Endothelial cell (in vitro differentiated cells): Measurements from ENCODE around the gene TNIK. TPM values are rescaled to one million over a fixed set of nuclear protein-coding genes. Genes with fewer than 3 reads are reported as not detected.

Experiments
- DNase-seq: peaks from one replicate; pipeline ENCODE4 v3.0.0; 2021; ENCODE audit warnings: low spot score
- H3K27ac Mint-ChIP-seq: one replicate; pipeline ENCODE4 v1.8.0; 2021; ENCODE audit warnings: mixed read lengths, inconsistent platforms; ENCODE audit not compliant: unreplicated experiment
- H3K27me3 Mint-ChIP-seq: one replicate; pipeline ENCODE4 v1.8.0; 2021; ENCODE audit warnings: mild to moderate bottlenecking, moderate library complexity, mixed read lengths, inconsistent platforms; ENCODE audit not compliant: unreplicated experiment
- H3K36me3 Mint-ChIP-seq: one replicate; pipeline ENCODE4 v1.8.0; 2021; ENCODE audit warnings: mild to moderate bottlenecking, low read depth, mixed read lengths, inconsistent platforms; ENCODE audit not compliant: unreplicated experiment
- H3K4me1 Mint-ChIP-seq: one replicate; pipeline ENCODE4 v1.8.0; 2021; ENCODE audit warnings: mild to moderate bottlenecking, mixed read lengths, inconsistent platforms; ENCODE audit not compliant: unreplicated experiment
- H3K4me3 Mint-ChIP-seq: one replicate; pipeline ENCODE4 v1.8.0; 2021; ENCODE audit warnings: mild to moderate bottlenecking, mixed read lengths, inconsistent platforms; ENCODE audit not compliant: unreplicated experiment
- H3K9me3 Mint-ChIP-seq: one replicate; pipeline ENCODE4 v1.8.0; 2021; ENCODE audit warnings: mixed read lengths, inconsistent platforms; ENCODE audit not compliant: unreplicated experiment
- total RNA-seq: library from RNA; stranded (reverse); fragmentation: NEBNext Ultra II Directional; extraction: Animal tissue kit (Norgen Biotek cat#: 25700); gene quantifications from one replicate; pipeline ENCODE4 v1.2.1, GENCODE V29; 2021; ENCODE audit not compliant: unreplicated experiment
- TF ChIP-seq, protein P1 (sequence below): fragments of 200-600 bp; sonication (generic); IDR thresholded peaks from one replicate; pipeline ENCODE4 v1.5.0; 2021; ENCODE audit warnings: antibody characterized with exemption; ENCODE audit not compliant: unreplicated experiment

The TNIK gene
- total RNA-seq, 1 donor from 2014 or later = 67.0 TPM

DNA sequence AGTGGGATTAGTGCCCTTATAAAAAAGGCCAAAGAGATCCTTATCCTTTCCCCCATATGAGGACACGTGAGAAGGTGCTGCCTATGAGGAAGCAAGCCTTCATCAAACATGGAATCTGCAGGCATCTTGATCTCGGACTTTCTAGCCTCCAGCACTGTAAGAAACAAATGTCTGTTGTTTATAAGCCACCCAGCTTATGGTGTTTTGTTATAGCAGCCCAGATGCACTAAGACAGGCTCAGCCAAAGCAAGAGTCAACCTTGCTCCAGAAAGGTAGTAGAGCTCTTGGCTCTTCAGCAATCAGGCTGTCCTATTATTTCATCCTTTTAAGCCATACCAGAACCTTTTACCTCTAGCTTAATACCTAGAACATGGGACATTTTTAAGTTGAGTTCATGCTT is 12.3 kb upstream of the TNIK start:
- H3K27me3 Mint-ChIP-seq = peaks cover under 1% of the 10 kb centered on the region
- H3K36me3 Mint-ChIP-seq = no peaks in the 10 kb centered on the region
- no peak for DNase-seq
- TF ChIP-seq, protein P1, sequence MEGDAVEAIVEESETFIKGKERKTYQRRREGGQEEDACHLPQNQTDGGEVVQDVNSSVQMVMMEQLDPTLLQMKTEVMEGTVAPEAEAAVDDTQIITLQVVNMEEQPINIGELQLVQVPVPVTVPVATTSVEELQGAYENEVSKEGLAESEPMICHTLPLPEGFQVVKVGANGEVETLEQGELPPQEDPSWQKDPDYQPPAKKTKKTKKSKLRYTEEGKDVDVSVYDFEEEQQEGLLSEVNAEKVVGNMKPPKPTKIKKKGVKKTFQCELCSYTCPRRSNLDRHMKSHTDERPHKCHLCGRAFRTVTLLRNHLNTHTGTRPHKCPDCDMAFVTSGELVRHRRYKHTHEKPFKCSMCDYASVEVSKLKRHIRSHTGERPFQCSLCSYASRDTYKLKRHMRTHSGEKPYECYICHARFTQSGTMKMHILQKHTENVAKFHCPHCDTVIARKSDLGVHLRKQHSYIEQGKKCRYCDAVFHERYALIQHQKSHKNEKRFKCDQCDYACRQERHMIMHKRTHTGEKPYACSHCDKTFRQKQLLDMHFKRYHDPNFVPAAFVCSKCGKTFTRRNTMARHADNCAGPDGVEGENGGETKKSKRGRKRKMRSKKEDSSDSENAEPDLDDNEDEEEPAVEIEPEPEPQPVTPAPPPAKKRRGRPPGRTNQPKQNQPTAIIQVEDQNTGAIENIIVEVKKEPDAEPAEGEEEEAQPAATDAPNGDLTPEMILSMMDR = no peak
- H3K4me1 Mint-ChIP-seq = peaks cover 21% of the 10 kb centered on the region
- no peak overlapping the region for H3K27ac Mint-ChIP-seq
- H3K9me3 Mint-ChIP-seq = no peaks in the 10 kb centered on the region
- H3K4me3 Mint-ChIP-seq = no peak overlapping the region

DNA sequence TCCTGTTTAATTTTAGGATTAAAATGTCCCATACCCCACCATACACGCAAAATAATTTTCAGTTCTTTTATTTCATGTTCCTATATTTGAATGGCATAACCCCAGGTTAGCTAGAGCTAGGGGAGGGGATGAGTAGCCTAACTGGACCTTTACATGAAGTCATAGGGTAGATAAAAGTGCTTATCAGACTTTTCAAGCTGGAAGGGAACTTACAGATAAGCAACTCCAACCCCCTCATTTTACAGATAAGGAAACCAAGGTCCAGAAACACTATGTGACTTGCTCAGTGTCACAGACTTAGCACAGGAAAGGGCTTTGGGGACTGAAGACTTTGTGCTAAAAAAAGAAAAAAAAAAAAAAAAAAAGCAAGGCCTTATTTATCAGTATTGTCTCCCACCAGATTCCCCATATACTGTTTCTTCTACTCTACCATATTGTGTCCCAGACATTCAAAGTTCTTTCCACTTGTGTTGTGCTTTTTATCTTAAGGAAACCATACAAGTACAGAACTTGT is 10.6 kb upstream of the TNIK start:
- no peak for DNase-seq
- H3K36me3 Mint-ChIP-seq = no peaks in the 10 kb centered on the region
- no peaks in the 10 kb centered on the region for H3K27me3 Mint-ChIP-seq
- H3K4me3 Mint-ChIP-seq = no peak overlapping the region
- TF ChIP-seq, protein P1 = no peak
- no peaks in the 10 kb centered on the region for H3K9me3 Mint-ChIP-seq
- peaks cover 28% of the 10 kb centered on the region for H3K4me1 Mint-ChIP-seq
- H3K27ac Mint-ChIP-seq = peak overlapping the region; percentile 72

DNA sequence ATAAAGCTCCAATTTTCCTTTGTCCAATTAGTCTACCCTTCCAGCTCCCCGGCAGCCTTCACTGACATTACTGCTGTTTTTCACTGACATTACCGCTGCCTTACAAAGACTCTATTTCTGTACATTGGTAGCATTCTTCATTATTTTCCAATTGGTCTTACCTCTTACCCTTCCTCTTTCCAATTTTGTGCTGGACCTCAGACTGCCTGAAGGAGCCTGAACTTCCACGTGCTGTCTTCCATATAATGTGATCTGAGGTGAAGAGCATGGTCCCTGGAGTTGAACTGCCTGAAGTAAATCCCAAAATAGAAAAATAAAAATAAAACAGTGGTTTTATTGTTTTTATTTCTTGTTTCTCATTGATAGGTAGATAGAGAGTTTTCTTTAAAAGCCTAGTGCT is 9.2 kb upstream of the TNIK start:
- Mint-ChIP-seq H3K27me3 (peaks cover 3% of the 10 kb centered on the region), H3K4me3 (no peak overlapping the region), H3K27ac (no peak overlapping the region), H3K36me3 (peaks cover 4% of the 10 kb centered on the region), H3K9me3 (no peaks in the 10 kb centered on the region), H3K4me1 (peaks cover 34% of the 10 kb centered on the region)
- TF ChIP-seq, protein P1 = no peak
- no peak for DNase-seq

DNA sequence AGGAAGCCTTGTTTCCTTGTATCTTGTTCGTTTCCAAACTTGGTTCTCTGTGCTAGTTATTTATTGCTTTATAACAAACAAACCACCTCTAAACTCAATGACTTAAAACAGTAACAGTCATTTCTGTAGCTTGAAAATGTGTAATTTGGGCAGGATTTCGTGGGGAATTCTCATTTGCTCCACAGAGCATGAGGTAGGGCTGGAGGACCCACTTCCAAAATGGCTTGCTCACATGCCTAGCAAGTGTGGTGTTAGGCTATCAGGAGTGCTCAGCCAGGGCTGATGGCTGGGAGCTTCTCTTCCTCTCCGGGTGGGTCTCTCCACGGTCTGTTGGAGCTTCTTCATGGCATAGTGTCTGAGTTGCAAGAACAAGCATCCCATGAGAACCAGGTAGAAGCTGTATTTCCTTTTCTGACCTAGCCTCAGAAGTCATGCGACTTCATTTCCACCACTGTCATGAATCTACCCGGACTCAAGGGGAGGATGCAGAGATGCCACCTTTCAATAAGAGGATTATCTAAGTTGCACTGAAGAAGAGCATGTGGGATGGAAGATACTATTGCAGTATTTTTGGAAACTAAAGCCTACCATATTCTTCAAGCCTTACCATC is 8.2 kb upstream of the TNIK start:
- TF ChIP-seq, protein P1 = no peak
- H3K4me3 Mint-ChIP-seq = no peak overlapping the region
- H3K36me3 Mint-ChIP-seq = peaks cover 4% of the 10 kb centered on the region
- H3K4me1 Mint-ChIP-seq = peaks cover 38% of the 10 kb centered on the region
- H3K27ac Mint-ChIP-seq = no peak overlapping the region
- DNase-seq = no peak
- peaks cover 3% of the 10 kb centered on the region for H3K27me3 Mint-ChIP-seq
- no peaks in the 10 kb centered on the region for H3K9me3 Mint-ChIP-seq

DNA sequence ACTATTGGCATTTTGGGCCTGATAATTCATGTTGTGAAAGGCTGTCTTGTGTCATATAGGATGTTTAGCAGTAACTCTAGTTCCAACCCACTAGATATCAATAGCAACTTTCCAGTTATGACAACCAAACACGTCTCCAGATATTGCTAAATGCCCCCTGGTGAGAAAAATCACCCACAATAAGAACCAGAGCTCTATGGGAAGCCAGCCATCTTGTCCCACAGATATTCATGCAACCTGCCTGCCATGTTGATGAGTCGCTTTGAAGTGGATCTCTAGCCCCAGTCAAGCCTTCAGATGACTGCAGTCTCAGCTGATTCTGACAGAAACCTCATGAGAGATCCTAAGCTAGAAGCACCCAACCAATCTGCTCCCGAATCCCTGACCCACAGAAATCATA is 5.6 kb upstream of the TNIK start:
- TF ChIP-seq, protein P1 = no peak
- no peak overlapping the region for H3K27ac Mint-ChIP-seq
- H3K4me3 Mint-ChIP-seq = no peak overlapping the region
- H3K27me3 Mint-ChIP-seq = peaks cover 8% of the 10 kb centered on the region
- no peak for DNase-seq
- no peaks in the 10 kb centered on the region for H3K9me3 Mint-ChIP-seq
- H3K4me1 Mint-ChIP-seq = peaks cover 45% of the 10 kb centered on the region
- H3K36me3 Mint-ChIP-seq = peaks cover 4% of the 10 kb centered on the region
